Gastroesophageal sphincter (tissue), 4 donors: ENCODE measurements around the gene ANKRD34A. TPM values are rescaled to one million over a fixed set of nuclear protein-coding genes. Genes with fewer than 3 reads are reported as not detected.

Experiments used
- ATAC-seq: fragments of 150-250 bp; one replicate; pipeline ENCODE4 v1.9.1; 2016; ENCODE audit warnings: mild to moderate bottlenecking, moderate library complexity
- H3K27ac ChIP-seq, 4 donors: fragments of 200-600 bp; sonication (generic) in 3 of 4; 1 replicate in 3 of 4; 2 replicates in 1 of 4; pipeline ENCODE4 v1.5.1; 2016 to 2019
- H3K27me3 ChIP-seq: fragments of 200-600 bp; sonication (generic); one replicate; pipeline ENCODE4 v1.5.1; 2019
- H3K36me3 ChIP-seq, 2 donors: fragments of 200-600 bp; sonication (generic); one replicate each; pipeline ENCODE4 v1.5.1; 2019; ENCODE audit warnings: control low read depth in 1 of 2
- H3K4me1 ChIP-seq, 3 donors: fragments of 200-600 bp; sonication (generic); 1 replicate in 2 of 3; 2 replicates in 1 of 3; pipeline ENCODE4 v1.5.1; 2016 to 2019; ENCODE audit warnings: control low read depth in 2 of 3
- H3K4me3 ChIP-seq, 2 donors: fragments of 200-600 bp; sonication (generic); one replicate each; pipeline ENCODE4 v1.5.1; 2019; ENCODE audit warnings: mild to moderate bottlenecking in 1 of 2, moderate library complexity in 1 of 2
- H3K9me3 ChIP-seq, 3 donors: fragments of 200-600 bp; sonication (generic); one replicate each; pipeline ENCODE4 v1.5.1; 2017 to 2019; ENCODE audit warnings: control low read depth in 2 of 3
- EP300 ChIP-seq: sonication (generic); formaldehyde crosslinking; IDR thresholded peaks from one replicate; pipeline ENCODE4 v1.6.1; 2017; ENCODE audit warnings: antibody characterized with exemption, mild to moderate bottlenecking
- POLR2A ChIP-seq, 2 donors: fragments of 450-650 bp; IDR thresholded peaks; one replicate each; pipeline ENCODE4 v1.6.1; 2017; ENCODE audit warnings: antibody characterized with exemption in 2 of 2, mild to moderate bottlenecking in 2 of 2, moderate library complexity in 1 of 2
- POLR2AphosphoS5 ChIP-seq: sonication (generic); formaldehyde crosslinking; IDR thresholded peaks from one replicate; pipeline ENCODE4 v1.6.1; 2017; ENCODE audit warnings: antibody characterized with exemption
- WGBS, 2 donors: methylation state at CpG; one replicate each; pipeline ENCODE4 v1.1.5; 2018; ENCODE audit warnings: low coverage in 1 of 2; 5-methylcytosine and 5-hydroxymethylcytosine counted together
- total RNA-seq, 4 donors: library from RNA; depleted of rRNA; stranded (reverse); fragments of >200 nt; gene quantifications; one replicate each; pipeline ENCODE4 v1.1.0, GENCODE V29; 2016
- TF ChIP-seq, protein P1 (sequence below), 4 experiments: fragments of 200-600 bp in 2 of 4; fragments of 450-650 bp in 2 of 4; sonication (generic) in 1 of 4; IDR thresholded peaks; one replicate each; pipeline ENCODE4 v1.5.1; 2017 to 2019; ENCODE audit warnings: antibody characterized with exemption in 4 of 4, mild to moderate bottlenecking in 2 of 4, moderate library complexity in 2 of 4

Gene ANKRD34A
- total RNA-seq, result 1 to 10 TPM in 1 of 4 donors, under 1 TPM in 2, not detected in 1; 0.62 to 1.9 (median 0.67) TPM

DNA sequence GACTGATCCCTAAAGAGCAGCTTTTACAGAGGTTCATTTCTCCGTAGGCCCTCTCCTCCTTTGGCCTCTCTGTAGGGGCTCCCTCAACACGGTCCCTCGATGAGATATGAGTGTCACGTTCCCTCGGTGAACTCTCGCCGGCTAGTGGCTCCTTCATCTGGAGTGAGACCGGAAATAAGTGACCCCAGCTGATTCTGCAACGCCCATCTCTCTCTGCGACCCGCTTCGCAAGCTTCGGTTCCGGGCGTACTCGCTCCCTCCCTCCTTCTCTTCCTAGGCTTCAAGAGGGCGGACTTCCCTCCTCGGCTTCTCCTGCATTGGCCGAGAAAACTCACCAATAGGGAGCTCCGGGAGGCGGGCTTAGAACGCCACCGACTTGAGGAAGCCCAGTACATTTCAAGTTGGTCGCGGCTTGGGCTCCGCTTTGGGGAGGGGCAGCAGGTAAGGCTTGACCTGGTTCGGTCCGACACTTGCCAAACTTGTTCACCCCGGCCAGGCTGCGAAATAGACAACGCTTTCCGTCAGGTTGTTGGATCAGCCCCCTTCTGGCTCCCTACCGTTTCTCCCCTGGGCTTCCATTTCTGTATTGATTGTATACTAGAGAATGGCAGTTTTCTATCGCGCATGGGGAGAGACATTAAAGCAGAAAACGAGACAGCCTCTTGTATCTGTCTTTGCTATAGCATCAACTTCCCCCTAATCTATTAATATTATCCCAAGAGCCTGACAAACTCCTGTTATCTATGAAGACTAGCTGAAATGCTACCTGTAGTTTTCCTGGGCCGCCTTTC lies at the start of gene ANKRD34A, which contains the start of gene POLR3GL:
TSS of gene ANKRD34A (minus strand) at position 248 of the 791 bp plus-strand sequence. CDS start 2,816 bp downstream, outside the sequence.
TSS of gene POLR3GL (plus strand) at position 363 of the 791 bp plus-strand sequence. CDS start 10,176 bp downstream, outside the sequence.
- H3K9me3 ChIP-seq, result peaks cover 0 to 7% (median 0%) of the 10 kb centered on the region in 3 donors
- TF ChIP-seq, protein P1, sequence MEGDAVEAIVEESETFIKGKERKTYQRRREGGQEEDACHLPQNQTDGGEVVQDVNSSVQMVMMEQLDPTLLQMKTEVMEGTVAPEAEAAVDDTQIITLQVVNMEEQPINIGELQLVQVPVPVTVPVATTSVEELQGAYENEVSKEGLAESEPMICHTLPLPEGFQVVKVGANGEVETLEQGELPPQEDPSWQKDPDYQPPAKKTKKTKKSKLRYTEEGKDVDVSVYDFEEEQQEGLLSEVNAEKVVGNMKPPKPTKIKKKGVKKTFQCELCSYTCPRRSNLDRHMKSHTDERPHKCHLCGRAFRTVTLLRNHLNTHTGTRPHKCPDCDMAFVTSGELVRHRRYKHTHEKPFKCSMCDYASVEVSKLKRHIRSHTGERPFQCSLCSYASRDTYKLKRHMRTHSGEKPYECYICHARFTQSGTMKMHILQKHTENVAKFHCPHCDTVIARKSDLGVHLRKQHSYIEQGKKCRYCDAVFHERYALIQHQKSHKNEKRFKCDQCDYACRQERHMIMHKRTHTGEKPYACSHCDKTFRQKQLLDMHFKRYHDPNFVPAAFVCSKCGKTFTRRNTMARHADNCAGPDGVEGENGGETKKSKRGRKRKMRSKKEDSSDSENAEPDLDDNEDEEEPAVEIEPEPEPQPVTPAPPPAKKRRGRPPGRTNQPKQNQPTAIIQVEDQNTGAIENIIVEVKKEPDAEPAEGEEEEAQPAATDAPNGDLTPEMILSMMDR (IDR thresholded peaks at IDR 0.05), result peak in 1 of 4 experiments; percentile 17
- TF ChIP-seq POLR2A (IDR thresholded peaks at IDR 0.05), result peak; percentile 64 to 79
- no peak for TF ChIP-seq EP300
- peak; percentile 85 for TF ChIP-seq POLR2AphosphoS5
- peak; percentile 92 for ATAC-seq
- H3K4me3 ChIP-seq, result peak within 1 kb of the TSS; percentile 57 to 79
- 1 to 8% methylated on average over 6 to 20 of the region's 37 CpGs for WGBS, 2 donors
- peaks cover 7 to 61% (median 17%) of the 10 kb centered on the region in 3 donors for H3K4me1 ChIP-seq
- peak within 1 kb of the TSS; percentile 88 to 100 (median 99) for H3K27ac ChIP-seq
- H3K27me3 ChIP-seq, result no peaks in the 10 kb centered on the region
- peaks cover 0 to 6% of the 10 kb centered on the region in 2 donors for H3K36me3 ChIP-seq

DNA sequence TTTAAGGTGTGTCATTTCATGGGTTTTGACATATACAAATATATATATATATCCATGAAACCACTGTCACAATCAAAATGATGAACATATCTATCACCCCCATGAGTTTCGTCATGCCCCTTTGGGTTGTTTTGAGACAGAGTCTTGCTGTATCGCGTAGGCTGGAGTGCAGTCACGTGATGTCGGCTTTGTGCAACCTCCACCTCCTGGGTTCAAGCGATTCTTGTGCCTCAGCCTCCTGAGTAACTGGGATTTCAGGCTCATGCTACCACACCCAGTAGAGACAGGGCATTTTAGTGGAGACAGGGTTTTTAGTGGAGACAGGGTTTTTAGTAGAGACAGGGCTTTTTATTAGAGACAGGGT lies 49.2 kb upstream of the ANKRD34A start:
- H3K9me3 ChIP-seq, result no peaks in the 10 kb centered on the region
- TF ChIP-seq EP300 (no peak), POLR2A (IDR thresholded peaks at IDR 0.05) (no peak), POLR2AphosphoS5 (no peak)
- TF ChIP-seq, protein P1 (IDR thresholded peaks at IDR 0.05), result no peak
- H3K4me1 ChIP-seq, result peaks cover 0 to 4% (median 0%) of the 10 kb centered on the region in 3 donors
- no peak overlapping the region for H3K4me3 ChIP-seq
- 54 to 72% methylated on average over 5 of the region's 6 CpGs for WGBS, 2 donors
- H3K27me3 ChIP-seq, result no peaks in the 10 kb centered on the region
- no peak for ATAC-seq
- no peaks in the 10 kb centered on the region for H3K36me3 ChIP-seq
- H3K27ac ChIP-seq, result no peak overlapping the region

DNA sequence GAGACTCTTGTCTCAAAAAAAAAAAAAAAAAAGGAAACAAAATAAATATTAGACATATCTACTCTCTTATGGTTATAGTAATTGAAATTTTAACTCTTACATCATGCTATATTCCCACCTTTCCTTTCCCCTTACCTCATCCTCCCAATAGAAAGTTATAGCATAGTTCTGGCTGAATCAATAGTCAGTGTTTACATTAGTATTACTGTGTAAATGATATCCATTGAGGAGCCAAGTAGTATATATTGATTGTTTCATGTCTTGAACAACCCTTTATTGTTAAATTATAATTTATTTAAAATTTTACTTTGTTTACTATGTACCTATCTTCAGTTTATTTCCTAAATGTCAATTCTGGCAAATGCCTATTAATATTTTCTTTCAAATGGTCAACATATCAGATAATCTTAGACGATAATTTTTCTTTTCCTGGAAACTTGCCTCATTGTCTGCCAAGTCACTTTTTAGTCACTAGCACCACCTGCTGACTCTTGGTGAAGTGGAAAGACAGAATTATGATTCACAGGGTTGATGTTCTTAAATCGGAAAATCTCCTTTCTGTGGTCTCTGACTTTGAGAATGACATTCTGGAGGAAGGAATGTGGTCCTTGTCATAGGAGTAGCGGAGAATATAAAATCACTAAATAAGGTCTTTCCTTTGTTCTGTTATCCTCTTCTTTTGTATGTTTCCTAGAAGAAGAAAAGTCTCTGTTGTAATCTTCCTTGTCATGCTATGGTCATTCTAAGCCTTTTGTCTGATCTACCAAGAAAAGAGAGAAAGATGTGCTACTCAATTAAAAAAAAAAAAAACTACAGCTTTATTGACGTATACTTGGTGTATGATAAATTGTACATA lies 48.6 kb upstream of the ANKRD34A start:
- Histone ChIP-seq H3K9me3 (no peaks in the 10 kb centered on the region), H3K4me1 (peaks cover 0 to 9% (median 2%) of the 10 kb centered on the region in 3 donors), H3K27me3 (no peaks in the 10 kb centered on the region), H3K36me3 (no peaks in the 10 kb centered on the region), H3K4me3 (no peak overlapping the region), H3K27ac (no peak overlapping the region)
- 0 to 10% methylated on average over 3 to 4 of the region's 4 CpGs for WGBS, 2 donors
- TF ChIP-seq POLR2A (IDR thresholded peaks at IDR 0.05), result no peak
- TF ChIP-seq, protein P1 (IDR thresholded peaks at IDR 0.05), result peak; percentile 58 to 88 (median 78)
- TF ChIP-seq POLR2AphosphoS5, result peak; percentile 59
- peak; percentile 35 for ATAC-seq

DNA sequence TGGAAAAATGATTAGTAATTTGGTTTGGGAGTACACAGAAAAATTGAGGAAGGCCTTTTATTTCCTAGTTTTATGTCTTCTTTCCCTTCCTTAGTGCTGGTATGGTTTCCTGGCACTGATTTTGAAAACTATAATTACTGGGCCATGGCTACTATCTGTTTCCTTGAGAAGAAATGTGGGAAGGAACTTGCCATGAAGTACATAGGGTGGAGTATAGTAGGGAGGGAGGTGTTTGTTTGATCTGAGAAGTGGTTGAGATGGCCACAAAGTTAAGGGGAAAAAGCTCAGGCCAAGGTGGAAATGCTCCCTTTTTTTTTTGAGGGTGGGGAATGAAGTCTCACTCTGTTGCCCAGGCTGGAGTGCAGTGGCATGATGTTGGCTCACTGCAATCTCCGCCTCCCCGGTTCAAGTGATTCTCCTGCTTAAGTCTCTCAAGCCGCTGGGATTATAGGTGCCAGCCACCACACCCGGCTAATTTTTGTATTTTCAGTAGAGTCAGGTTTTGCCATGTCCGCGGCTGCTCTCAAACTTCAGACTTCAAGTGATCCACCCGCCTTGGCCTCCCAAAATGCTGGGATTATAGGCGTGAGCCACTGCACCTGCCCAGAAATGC lies 45.9 kb upstream of the ANKRD34A start:
- Histone ChIP-seq H3K4me1 (peaks cover 8 to 31% (median 11%) of the 10 kb centered on the region in 3 donors), H3K27me3 (no peaks in the 10 kb centered on the region), H3K9me3 (no peaks in the 10 kb centered on the region), H3K36me3 (no peaks in the 10 kb centered on the region), H3K4me3 (no peak overlapping the region), H3K27ac (peak overlapping the region in 3 of 4 donors; percentile 25 to 53 (median 39))
- ATAC-seq, result no peak
- WGBS, 2 donors, result 97 to 100% methylated on average over 1 to 5 of the region's 8 CpGs
- no peak for TF ChIP-seq POLR2AphosphoS5
- TF ChIP-seq POLR2A (IDR thresholded peaks at IDR 0.05), result no peak
- TF ChIP-seq, protein P1 (IDR thresholded peaks at IDR 0.05), result no peak
- TF ChIP-seq EP300, result no peak
